K562 (cell line): ENCODE measurements around the gene CNBD2. TPM values are rescaled to one million over a fixed set of nuclear protein-coding genes. Genes with fewer than 3 reads are reported as not detected.

Experiments
- BRF1 ChIP-seq: IDR thresholded peaks from 3 replicates; pipeline ENCODE4 v1.6.1; 2011; ENCODE audit warnings: borderline replicate concordance, mild to moderate bottlenecking; ENCODE audit not compliant: insufficient read length; ENCODE audit errors: extremely low read depth
- ZNF384 ChIP-seq: IDR thresholded peaks from 2 replicates; pipeline ENCODE4 v1.6.1; 2012; ENCODE audit warnings: low read depth, low read length, improper control_type of control experiment
- polyA plus RNA-seq, 8 experiments: library from polyadenylated mRNA; depleted of rRNA in 4 of 8; stranded (reverse) in 5 of 8; unstranded in 3 of 8; fragments of >200 nt; fragmentation: Nextera tagmentation in 2 of 8; fragmentation: Illumina TruSeq in 1 of 8; extraction: Ambion mirVana in 2 of 8; extraction: Trizol in 1 of 8; gene quantifications; 2 replicates each; pipeline versions ENCODE4 v1.2.1 to v1.2.3, GENCODE V29; 2011 to 2014; ENCODE audit warnings: inconsistent platforms in 1 of 8, missing spikeins in 1 of 8
- total RNA-seq, 7 experiments: library from RNA; depleted of rRNA in 6 of 7; stranded (reverse); fragments of >200 nt in 6 of 7; fragmentation: Illumina TruSeq in 2 of 7; extraction: Trizol in 2 of 7; gene quantifications; 2 replicates each; pipeline versions ENCODE4 v1.2.1 to v1.2.3, GENCODE V29; 2011 to 2021; ENCODE audit warnings: low replicate concordance in 1 of 7
- TF ChIP-seq, protein P1 (sequence below), 2 experiments: fragments of 450-650 bp; IDR thresholded peaks; 2 replicates each; pipeline ENCODE4 v1.6.1; 2016; ENCODE audit warnings: mild to moderate bottlenecking in 2 of 2, borderline replicate concordance in 1 of 2, low read depth in 1 of 2, moderate library complexity in 1 of 2
- TF ChIP-seq, protein P2 (sequence below): sonication (generic); formaldehyde crosslinking; IDR thresholded peaks from 2 replicates; pipeline ENCODE4 v1.8.0; 2022; ENCODE audit warnings: mild to moderate bottlenecking, missing genetic modification reagents
- TF ChIP-seq, protein P3 (sequence below): fragments of 250-450 bp; sonication (Bioruptor Pico); IDR thresholded peaks from 2 replicates; pipeline ENCODE4 v1.9.0; 2021; ENCODE audit warnings: mild to moderate bottlenecking
- TF ChIP-seq, protein P4 (sequence below), 2 experiments: fragments of 450-650 bp; formaldehyde crosslinking in 1 of 2; IDR thresholded peaks; 2 replicates each; pipeline versions ENCODE4 v1.4.0 to v1.6.1; 2014 to 2020; ENCODE audit warnings: mild to moderate bottlenecking in 2 of 2, borderline replicate concordance in 1 of 2, low read depth in 1 of 2

CNBD2 gene
- total and polyA plus RNA-seq, 9 of the 15 experiments (the other 6 are each of a cell fraction or from before 2014, with no cell fraction given): 3.2 to 17.5 (median 5.3) TPM

DNA sequence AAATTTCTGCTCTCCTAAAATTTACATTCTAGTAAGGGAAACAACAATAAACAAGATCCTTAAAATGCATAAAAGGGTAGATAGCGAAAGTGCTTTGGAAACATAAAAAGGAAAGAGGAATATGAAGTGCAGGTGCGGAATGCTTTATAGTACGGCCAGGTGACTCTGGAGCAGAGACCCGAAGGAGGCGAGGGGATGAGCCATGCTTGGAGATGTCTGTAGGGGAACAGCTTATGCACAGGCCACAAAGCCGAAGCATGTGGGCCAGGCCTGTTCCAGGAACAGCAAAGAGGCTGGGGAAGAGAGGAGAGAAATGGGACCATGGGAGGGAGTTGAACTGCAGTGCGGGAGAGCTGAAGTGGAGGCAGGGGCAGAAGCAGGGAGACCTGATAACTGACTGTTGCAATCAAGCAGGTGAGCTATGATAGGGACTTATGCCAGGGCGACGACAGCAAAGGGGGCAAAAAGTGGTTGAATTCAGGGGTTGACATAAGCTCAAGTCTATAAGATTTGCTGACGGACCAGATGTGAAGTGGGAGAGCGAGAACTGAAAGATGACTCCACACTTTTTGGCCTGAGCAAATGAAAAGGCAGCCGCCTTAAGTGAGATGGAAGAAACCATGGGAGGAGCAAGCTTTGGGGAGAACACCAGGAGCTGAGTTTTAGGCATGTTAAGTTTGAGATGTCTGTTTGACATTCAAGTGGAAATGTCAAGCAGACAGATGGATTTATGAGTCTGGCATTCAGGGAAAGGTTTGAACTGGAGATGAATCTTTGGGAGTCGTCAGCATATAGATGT lies 83.1 kb downstream of the CNBD2 start (continued):
- TF ChIP-seq, protein P1, sequence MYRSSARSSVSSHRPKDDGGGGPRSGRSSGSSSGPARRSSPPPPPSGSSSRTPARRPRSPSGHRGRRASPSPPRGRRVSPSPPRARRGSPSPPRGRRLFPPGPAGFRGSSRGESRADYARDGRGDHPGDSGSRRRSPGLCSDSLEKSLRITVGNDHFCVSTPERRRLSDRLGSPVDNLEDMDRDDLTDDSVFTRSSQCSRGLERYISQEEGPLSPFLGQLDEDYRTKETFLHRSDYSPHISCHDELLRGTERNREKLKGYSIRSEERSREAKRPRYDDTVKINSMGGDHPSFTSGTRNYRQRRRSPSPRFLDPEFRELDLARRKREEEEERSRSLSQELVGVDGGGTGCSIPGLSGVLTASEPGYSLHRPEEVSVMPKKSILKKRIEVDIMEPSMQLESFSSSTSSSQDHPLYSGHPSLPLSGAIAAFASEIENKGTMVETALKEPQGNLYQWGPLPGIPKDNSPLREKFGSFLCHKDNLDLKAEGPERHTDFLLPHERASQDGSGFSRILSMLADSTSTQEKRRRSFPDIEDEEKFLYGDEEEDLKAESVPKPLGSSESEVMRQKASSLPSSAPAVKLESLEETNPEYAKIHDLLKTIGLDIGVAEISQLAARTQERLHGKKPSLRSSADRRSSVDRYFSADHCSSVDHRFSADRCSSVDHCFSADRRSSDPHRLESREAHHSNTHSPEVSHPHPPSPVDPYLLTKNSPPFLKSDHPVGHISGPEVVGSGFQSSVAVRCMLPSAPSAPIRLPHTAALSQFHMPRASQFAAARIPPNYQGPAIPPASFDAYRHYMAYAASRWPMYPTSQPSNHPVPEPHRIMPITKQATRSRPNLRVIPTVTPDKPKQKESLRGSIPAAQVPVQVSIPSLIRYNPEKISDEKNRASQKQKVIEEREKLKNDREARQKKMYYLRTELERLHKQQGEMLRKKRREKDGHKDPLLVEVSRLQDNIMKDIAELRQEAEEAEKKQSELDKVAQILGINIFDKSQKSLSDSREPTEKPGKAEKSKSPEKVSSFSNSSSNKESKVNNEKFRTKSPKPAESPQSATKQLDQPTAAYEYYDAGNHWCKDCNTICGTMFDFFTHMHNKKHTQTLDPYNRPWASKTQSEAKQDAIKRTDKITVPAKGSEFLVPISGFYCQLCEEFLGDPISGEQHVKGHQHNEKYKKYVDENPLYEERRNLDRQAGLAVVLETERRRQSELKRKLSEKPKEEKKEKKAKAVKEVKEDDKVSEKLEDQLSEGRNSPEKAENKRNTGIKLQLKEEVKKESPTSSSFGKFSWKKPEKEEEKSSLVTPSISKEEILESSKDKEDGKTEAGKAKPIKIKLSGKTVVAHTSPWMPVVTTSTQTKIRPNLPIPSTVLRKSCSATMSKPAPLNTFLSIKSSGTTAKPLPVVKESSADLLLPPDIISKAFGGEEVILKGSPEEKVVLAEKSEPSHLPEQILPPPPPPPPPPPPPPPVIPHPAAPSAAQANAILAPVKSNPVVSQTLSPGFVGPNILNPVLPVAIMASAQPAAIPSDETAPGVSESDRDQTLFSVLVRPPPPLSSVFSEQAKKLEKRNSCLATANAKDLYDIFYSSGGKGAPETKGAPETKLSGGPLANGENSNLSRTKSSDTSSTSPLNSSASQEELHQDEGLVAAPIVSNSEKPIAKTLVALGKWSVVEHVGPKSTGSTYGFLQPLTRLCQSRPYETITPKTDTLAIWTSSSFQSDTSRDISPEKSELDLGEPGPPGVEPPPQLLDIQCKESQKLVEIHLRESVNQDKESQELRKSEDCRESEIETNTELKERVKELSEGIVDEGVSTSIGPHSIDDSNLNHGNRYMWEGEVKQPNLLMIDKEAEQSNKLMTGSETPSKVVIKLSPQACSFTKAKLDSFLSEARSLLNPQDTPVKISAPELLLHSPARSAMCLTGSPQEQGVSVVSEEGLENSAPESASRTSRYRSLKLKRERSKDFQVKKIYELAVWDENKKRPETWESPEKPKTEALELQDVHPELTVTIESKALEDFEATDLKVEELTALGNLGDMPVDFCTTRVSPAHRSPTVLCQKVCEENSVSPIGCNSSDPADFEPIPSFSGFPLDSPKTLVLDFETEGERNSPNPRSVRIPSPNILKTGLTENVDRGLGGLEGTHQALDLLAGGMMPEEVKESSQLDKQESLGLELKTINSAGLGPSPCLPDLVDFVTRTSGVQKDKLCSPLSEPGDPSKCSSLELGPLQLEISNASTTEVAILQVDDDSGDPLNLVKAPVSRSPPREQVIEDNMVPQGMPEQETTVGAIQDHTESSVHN (IDR thresholded peaks at IDR 0.05; ENCODE audit: borderline replicate concordance in 1 of 2, low read depth in 1 of 2): no peak
- TF ChIP-seq, protein P2, sequence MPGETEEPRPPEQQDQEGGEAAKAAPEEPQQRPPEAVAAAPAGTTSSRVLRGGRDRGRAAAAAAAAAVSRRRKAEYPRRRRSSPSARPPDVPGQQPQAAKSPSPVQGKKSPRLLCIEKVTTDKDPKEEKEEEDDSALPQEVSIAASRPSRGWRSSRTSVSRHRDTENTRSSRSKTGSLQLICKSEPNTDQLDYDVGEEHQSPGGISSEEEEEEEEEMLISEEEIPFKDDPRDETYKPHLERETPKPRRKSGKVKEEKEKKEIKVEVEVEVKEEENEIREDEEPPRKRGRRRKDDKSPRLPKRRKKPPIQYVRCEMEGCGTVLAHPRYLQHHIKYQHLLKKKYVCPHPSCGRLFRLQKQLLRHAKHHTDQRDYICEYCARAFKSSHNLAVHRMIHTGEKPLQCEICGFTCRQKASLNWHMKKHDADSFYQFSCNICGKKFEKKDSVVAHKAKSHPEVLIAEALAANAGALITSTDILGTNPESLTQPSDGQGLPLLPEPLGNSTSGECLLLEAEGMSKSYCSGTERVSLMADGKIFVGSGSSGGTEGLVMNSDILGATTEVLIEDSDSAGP (CRISPR knock-in tag): no peak
- TF ChIP-seq, protein P3, sequence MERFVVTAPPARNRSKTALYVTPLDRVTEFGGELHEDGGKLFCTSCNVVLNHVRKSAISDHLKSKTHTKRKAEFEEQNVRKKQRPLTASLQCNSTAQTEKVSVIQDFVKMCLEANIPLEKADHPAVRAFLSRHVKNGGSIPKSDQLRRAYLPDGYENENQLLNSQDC: no peak
- no peak for TF ChIP-seq BRF1
- TF ChIP-seq, protein P4, sequence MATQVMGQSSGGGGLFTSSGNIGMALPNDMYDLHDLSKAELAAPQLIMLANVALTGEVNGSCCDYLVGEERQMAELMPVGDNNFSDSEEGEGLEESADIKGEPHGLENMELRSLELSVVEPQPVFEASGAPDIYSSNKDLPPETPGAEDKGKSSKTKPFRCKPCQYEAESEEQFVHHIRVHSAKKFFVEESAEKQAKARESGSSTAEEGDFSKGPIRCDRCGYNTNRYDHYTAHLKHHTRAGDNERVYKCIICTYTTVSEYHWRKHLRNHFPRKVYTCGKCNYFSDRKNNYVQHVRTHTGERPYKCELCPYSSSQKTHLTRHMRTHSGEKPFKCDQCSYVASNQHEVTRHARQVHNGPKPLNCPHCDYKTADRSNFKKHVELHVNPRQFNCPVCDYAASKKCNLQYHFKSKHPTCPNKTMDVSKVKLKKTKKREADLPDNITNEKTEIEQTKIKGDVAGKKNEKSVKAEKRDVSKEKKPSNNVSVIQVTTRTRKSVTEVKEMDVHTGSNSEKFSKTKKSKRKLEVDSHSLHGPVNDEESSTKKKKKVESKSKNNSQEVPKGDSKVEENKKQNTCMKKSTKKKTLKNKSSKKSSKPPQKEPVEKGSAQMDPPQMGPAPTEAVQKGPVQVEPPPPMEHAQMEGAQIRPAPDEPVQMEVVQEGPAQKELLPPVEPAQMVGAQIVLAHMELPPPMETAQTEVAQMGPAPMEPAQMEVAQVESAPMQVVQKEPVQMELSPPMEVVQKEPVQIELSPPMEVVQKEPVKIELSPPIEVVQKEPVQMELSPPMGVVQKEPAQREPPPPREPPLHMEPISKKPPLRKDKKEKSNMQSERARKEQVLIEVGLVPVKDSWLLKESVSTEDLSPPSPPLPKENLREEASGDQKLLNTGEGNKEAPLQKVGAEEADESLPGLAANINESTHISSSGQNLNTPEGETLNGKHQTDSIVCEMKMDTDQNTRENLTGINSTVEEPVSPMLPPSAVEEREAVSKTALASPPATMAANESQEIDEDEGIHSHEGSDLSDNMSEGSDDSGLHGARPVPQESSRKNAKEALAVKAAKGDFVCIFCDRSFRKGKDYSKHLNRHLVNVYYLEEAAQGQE (IDR thresholded peaks at IDR 0.05; ENCODE audit: borderline replicate concordance): 0 out of 2 replicates have a peak, but pooled peaks have one; percentile 4
- TF ChIP-seq, protein P4 (CRISPR knock-in tag; IDR thresholded peaks at IDR 0.05; ENCODE audit: low read depth): peak; percentile 46; the same call in 1 of the 2 replicates
- no peak for TF ChIP-seq ZNF384
